Measurements from ENCODE around the gene HOXD8. TPM values are rescaled to one million over a fixed set of nuclear protein-coding genes. Genes with fewer than 3 reads are reported as not detected.

Gene HOXD8
- total RNA-seq, 3 donors from 2014 or later: 10.5 to 36.1 (median 13.8) TPM

DNA sequence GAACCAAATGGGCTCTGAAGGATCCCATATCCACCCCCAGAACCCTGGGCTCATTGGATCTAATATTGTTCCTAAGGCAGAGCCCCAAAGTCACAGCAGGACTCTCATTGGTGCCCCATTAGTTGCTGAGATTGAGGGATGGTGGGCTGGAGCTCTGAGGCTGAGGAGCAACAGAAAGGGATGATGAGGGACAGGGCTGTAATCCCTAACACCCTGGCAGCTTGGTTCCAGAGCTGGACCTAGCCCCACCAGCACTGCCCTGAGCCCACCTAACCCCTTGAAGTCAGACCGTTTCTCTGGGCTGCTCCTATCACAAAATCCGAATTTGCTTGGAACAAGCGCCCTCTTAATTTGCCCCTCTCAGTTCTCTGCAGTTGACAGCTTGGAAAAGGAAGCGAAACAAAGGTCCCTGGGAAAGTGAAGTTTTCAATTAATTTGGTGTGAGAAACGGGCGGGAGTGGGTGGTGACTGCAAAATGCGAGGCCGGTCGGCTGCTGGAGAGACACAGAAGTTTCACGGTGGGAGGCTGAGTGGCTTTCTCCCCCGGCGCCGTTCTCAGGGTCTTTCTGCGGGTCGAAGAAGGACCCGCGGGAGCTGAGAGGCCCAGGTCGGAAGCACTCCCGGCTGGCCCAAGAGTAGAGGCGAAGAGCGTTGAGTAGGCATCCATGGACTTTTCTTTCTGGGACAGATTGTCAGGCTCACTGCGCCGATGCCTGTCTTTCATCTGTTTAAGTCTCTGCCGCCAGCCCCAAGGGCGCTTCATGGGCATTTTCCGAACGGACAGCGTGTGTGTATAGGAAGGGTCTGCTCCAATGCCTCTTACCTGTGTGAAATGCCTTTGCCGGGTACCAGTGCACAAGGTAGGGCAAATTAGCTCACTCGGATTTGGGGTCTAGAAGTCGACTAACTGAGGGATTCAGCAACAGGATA is 37.9 kb upstream of the HOXD8 start:
- peaks cover 5% of the 10 kb centered on the region in 2 donors for H3K4me1 ChIP-seq
- no peak overlapping the region for H3K27ac ChIP-seq
- TF ChIP-seq POLR2A (IDR thresholded peaks at IDR 0.05): no peak
- TF ChIP-seq, protein P1, sequence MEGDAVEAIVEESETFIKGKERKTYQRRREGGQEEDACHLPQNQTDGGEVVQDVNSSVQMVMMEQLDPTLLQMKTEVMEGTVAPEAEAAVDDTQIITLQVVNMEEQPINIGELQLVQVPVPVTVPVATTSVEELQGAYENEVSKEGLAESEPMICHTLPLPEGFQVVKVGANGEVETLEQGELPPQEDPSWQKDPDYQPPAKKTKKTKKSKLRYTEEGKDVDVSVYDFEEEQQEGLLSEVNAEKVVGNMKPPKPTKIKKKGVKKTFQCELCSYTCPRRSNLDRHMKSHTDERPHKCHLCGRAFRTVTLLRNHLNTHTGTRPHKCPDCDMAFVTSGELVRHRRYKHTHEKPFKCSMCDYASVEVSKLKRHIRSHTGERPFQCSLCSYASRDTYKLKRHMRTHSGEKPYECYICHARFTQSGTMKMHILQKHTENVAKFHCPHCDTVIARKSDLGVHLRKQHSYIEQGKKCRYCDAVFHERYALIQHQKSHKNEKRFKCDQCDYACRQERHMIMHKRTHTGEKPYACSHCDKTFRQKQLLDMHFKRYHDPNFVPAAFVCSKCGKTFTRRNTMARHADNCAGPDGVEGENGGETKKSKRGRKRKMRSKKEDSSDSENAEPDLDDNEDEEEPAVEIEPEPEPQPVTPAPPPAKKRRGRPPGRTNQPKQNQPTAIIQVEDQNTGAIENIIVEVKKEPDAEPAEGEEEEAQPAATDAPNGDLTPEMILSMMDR (IDR thresholded peaks at IDR 0.05): no peak
- TF ChIP-seq POLR2AphosphoS5 (IDR thresholded peaks at IDR 0.05): no peak
- DNase-seq (ENCODE audit: low spot score in 2 of 2): no peak
- H3K9me3 ChIP-seq: no peaks in the 10 kb centered on the region
- intact Hi-C loops (cut with DNase I; ENCODE audit: low total_unique reads): no loop called here
- peaks cover 12 to 99% of the 10 kb centered on the region in 2 donors for H3K27me3 ChIP-seq
- H3K36me3 ChIP-seq: no peaks in the 10 kb centered on the region
- no peak overlapping the region for H3K4me3 ChIP-seq

DNA sequence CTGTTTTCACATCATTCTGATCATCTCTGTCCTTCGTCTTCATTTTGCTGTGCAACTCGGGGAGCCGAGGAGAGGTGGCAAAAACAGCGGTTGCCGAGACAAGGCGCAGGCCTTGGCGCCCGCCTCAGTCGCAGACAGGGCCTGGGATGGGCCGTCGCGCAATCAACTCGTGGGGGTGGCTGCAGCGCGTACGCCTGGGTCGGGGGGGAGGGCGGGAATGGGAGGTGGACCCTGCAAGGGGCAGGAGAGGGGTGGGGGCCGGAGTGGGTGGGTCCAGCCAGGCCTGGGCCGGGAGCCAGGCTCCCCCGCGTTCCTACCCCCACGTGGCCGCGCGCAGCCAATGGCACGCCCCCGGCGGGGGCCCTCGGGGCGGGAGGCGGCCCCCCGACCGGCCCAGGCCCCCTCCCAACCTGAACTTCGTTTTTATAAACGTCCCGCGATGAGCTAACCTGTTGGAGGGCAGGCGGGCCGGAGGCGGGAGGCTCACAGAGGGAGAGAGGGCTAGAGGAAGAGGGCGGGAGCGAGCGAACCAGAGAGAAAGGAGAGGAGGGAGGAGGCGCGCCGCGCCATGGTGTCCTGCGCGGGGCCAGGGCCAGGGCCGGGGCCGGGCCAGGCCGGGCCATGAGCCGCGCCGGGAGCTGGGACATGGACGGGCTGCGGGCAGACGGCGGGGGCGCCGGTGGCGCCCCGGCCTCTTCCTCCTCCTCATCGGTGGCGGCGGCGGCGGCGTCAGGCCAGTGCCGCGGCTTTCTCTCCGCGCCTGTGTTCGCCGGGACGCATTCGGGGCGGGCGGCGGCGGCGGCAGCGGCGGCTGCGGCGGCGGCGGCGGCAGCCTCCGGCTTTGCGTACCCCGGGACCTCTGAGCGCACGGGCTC is 37.0 kb upstream of the HOXD8 start, which contains the start of gene HOXD13:
Gene HOXD13 (plus strand): TSS at position 452 of the 875 bp plus-strand sequence. CDS start 170 bp downstream, at position 622.
- TF ChIP-seq POLR2A (IDR thresholded peaks at IDR 0.05) (no peak), POLR2AphosphoS5 (IDR thresholded peaks at IDR 0.05) (no peak)
- TF ChIP-seq, protein P1 (IDR thresholded peaks at IDR 0.05): no peak
- Histone ChIP-seq H3K27ac (no peak within 1 kb of the TSS), H3K36me3 (no peaks in the 10 kb centered on the region), H3K4me3 (peak within 1 kb of the TSS; percentile 10 to 63 (median 35)), H3K27me3 (peaks cover 12 to 99% of the 10 kb centered on the region in 2 donors), H3K4me1 (peaks cover 5% of the 10 kb centered on the region in 2 donors), H3K9me3 (no peaks in the 10 kb centered on the region)
- DNase-seq (ENCODE audit: low spot score in 2 of 2): no peak
- intact Hi-C loops (cut with DNase I; ENCODE audit: low total_unique reads): no loop called here

DNA sequence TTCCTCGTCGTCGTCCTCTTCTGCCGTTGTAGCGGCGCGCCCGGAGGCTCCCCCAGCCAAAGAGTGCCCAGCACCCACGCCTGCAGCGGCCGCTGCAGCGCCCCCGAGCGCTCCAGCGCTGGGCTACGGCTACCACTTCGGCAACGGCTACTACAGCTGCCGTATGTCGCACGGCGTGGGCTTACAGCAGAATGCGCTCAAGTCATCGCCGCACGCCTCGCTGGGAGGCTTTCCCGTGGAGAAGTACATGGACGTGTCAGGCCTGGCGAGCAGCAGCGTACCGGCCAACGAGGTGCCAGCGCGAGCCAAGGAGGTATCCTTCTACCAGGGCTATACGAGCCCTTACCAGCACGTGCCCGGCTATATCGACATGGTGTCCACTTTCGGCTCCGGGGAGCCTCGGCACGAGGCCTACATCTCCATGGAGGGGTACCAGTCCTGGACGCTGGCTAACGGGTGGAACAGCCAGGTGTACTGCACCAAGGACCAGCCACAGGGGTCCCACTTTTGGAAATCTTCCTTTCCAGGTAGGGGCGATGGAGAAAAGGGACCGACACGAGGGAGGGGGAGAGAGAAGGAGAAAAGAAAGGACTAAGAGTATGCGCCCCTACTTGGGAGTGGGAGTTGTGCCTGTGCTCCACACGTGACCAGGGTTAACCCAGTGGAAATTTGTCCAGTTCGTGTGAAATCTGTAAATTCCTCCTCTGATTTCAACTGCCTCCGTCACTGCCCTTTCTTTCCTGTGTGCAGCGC is 36.2 kb upstream of the HOXD8 start:
- peak overlapping the region; percentile 10 to 63 (median 35) for H3K4me3 ChIP-seq
- no peak overlapping the region for H3K27ac ChIP-seq
- DNase-seq (ENCODE audit: low spot score in 2 of 2): no peak
- intact Hi-C loops (cut with DNase I; ENCODE audit: low total_unique reads): no loop called here
- no peak for TF ChIP-seq POLR2A (IDR thresholded peaks at IDR 0.05)
- TF ChIP-seq, protein P1 (IDR thresholded peaks at IDR 0.05): no peak
- no peak for TF ChIP-seq POLR2AphosphoS5 (IDR thresholded peaks at IDR 0.05)
- no peaks in the 10 kb centered on the region for H3K36me3 ChIP-seq
- H3K27me3 ChIP-seq: peaks cover 14 to 99% of the 10 kb centered on the region in 2 donors
- no peaks in the 10 kb centered on the region for H3K9me3 ChIP-seq
- H3K4me1 ChIP-seq: peaks cover 5 to 6% of the 10 kb centered on the region in 2 donors

DNA sequence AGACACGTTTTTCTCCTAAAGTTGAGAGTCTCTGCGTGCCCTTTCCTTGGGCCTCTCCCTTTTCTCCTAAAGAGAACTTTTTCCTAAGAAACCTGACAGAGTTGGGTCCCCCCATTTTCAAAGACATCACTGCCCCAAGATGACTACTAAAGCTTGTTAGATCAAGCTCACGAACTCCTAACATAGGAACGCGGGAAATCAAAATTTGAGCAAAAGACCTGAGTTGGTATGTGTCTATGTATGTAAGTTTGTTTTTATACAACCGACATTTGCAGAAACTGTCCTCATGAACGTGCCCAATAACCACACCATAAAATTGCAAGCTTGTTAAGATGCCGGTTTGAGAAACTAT is 35.6 kb upstream of the HOXD8 start:
- no peak for DNase-seq (ENCODE audit: low spot score in 2 of 2)
- Histone ChIP-seq H3K27me3 (peaks cover 18 to 99% of the 10 kb centered on the region in 2 donors), H3K9me3 (no peaks in the 10 kb centered on the region), H3K27ac (no peak overlapping the region), H3K36me3 (no peaks in the 10 kb centered on the region), H3K4me1 (peaks cover 5 to 11% of the 10 kb centered on the region in 2 donors), H3K4me3 (no peak overlapping the region)
- intact Hi-C loops (cut with DNase I; ENCODE audit: low total_unique reads): no loop called here
- no peak for TF ChIP-seq POLR2AphosphoS5 (IDR thresholded peaks at IDR 0.05)
- TF ChIP-seq, protein P1 (IDR thresholded peaks at IDR 0.05): no peak
- TF ChIP-seq POLR2A (IDR thresholded peaks at IDR 0.05): no peak
